IPS-NIHi7 (cell line): Measurements from ENCODE around the gene SIRT3.
"Not testable (repeated sequence)": the region's sequence is repeated elsewhere in the genome, so short reads cannot be mapped to it uniquely, and the experiment has no call there.

Experiments used
- DNase-seq: peaks from one replicate; pipeline ENCODE4 v3.0.0; 2012; ENCODE audit warnings: mixed read lengths; ENCODE audit errors: extremely low spot score

SIRT3 gene

GRCh38 chr11:203056-203944, 32.8 kb downstream of the SIRT3 start:
- no peak for DNase-seq

- no peak for DNase-seq
Measured at GRCh38 chr11:202490-202889, 33.7 kb downstream of the SIRT3 start.

DNA sequence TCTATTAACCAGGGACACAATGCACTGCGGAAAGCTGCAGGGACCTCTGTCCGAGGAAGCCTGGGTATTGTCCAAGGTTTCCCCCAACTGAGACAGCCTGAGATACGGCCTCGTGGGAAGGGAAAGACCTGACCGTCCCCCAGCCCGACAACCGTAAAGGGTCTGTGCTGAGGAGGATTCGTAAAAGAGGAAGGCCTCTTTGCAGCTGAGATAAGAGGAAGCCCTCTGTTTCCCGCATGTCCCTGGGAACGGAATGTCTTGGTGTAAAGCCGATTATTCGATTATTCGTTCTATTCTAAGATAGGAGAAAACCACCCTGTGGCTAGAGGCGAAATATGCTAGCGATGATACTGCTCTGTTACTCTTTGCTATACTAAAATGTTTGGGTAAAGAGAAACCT, 34.2 kb downstream of the SIRT3 start:
- DNase-seq, result no peak

DNA sequence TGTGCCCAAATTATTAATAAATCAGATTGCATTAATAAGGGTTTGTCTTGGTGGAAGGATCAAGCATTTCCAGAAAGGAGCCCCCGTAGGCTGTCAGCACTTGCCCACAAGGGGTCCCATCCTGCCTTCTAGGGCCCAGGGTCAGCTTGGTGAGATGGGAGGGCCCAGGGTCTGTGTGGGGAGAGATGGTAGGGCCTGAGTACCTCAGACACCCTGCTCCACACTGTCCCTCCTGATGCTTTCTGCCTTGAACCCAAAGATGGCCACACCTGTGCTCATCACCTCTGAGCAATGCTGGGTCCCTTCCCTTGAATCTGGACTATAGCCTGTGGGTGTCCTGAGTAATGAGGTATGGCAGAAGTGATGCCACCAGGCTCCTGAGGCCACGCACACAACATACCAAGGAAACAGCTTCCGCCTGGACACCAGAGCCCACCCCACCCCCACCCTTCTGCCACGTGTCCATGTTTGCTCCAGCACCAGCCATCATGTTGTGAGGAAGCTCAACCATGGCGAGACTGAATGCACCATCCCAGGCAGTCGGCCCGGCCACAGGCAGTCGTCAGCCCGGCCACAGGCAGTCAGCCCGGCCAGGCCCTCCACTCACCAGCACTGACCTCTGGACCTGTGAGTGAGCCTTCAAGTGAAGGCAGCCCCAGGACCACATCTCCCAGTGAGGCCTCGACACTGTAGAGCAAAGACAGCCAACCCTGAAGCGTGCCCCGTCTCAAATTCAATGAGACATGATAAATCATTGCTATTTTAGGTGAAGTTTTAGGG, 35.7 kb downstream of the SIRT3 start:
- no peak for DNase-seq

GRCh38 chr11:199782-200181, 36.4 kb downstream of the SIRT3 start:
- no peak for DNase-seq

DNA sequence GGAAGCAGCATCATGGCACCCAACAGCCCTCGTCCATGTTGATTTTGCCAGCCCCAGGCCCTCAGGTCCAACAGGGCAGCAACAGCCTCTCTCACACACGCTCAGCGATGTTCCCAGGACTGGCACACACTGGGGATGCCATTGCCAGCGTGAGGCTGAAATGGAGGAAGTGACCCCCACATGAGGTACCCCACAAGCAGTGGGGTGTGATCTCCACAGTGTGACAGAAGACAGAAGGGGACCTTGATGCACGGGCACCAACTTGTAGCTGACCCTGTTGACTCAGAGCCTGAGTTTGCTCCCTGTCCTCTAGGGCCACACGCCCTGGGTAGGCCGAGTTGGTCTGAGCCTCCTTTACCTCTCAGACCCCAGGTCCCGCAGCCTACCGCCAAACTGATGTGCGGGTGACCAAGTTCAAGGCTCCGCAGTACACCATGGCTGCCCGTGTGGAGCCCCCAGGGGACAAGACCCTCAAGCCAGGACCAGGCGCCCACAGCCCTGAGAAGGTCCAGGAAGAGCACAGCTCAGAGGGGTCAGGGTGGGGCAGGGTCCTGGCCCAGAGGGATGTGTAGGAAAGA, 37.0 kb downstream of the SIRT3 start:
- no peak for DNase-seq

DNA sequence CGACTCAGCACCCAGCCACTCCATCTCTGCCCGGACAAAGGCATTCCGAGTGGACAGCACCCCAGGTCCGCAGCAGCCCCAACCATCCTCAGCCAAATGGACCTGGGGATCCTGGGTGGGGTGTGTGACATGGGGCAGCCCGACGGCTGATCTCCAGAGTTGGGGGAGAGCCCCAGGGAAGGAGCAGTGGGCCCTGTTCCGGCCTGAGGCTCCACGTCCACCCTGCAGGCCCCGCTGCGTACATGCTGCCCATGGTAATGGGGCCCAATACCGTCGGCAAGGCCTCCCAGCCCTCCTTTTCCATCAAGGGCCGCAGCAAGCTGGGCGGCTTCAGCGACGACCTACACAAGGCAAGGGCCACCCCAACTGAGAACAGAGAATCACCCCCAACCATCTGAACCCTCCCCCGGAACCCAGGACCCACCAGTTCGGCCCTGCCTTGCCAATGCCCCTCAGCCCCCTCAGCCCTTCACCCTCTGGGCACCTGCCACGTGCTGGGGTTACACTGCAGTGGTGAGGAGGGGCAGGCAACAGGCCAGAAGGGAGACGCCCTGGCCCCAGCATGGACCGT, 37.8 kb downstream of the SIRT3 start:
- no peak for DNase-seq

DNA sequence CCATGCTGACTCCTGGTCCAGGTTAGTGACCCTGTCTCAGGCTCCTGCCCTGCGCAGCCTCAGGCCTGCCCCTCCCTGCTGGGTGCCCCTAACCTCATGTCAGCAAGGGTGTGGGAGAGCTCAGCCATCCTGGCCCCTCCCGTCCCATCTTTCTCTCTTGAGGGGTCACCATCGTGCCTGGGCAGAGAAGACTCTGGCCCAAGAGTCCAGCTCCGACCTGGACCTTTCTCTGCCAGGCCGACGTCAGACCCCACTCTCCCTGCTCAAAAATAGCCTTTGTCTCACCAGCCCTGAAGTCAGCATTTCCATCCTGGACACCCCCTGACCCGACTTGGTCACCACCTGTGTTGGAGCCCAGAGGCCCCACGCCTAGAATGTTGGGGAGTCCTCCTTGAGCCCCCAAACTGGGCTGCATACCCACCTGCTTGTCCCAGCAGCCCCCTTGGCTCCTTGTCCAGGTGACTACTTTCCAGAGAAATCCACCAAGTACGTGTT, 38.4 kb downstream of the SIRT3 start:
- no peak for DNase-seq

DNA sequence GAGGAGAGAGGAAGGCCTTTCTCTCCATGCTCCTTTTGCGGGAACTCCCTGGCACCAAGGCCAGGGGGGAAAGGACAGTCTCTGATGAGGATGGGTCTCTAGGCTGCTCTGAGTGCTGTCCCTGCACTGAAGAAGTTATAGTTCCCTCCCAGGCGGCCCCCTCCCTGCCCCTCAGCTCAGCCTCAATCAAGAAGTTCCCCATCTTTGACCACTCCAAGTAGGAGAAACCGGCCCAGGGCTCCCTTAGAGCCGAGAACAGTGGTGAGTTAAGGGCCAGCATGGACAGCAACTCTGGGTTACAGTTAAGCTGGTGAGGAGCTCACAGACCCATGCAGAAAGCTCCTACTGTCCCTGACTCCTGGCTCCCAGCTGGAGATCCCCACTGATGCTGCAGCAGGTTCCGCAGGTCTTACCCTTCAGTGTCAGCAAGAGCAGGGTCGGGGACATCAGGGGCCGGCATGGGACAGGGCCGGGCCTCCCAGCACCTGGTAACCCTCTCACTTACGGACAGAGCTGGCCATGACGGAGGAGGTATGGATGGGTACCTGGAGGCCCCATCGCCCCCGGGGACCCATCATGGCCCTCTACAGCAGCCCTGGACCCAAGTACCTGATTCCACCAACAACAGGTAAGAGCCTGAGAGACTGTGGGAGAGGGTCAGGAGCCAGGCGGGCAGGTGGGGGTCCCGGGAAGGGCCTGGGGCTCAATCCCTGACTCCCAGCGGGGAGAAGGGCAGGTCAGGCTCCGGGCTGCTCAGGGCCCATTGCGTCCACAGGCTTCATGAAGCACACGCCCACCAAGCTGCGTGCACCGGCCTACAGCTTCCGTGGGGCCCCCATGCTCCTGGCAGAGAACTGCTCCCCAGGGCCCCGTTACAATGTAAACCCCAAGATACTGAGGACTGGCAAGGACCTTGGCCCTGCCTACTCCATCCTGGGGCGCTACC, 39.1 kb downstream of the SIRT3 start:
- no peak for DNase-seq

- not testable (repeated sequence) for DNase-seq
Measured at GRCh38 chr11:193481-193880, 42.7 kb downstream of the SIRT3 start.

DNA sequence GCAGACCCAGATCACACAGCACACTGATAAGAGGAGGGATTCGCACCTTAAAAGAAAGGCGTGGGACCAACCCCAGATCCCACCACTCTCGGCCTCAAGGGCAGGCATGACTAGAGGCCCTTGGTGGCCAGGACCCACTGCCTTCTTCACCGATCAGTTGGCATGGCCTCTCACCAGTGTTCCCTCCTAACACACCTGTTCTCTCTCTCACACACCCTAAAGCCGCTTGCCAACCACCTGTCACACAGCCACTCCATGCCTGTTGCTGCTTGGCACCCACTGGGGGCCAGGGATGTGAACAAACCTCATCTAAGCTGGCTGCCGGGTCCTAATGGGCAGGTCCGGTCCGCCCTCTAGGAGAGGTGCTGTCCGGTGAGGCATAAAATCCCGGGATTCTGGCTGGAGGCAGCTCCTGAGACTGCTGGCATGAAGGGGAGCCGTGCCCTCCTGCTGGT, 43.4 kb downstream of the SIRT3 start, which contains the start of gene SCGB1C1:
SCGB1C1 (plus strand) TSS at position 405 of the 455 bp plus-strand sequence; CDS start at position 427, 22 bp downstream.
- not testable (repeated sequence) for DNase-seq

GRCh38 chr11:191490-192478, 44.4 kb downstream of the SIRT3 start:
- not testable (repeated sequence) for DNase-seq

GRCh38 chr11:190546-190945, 45.6 kb downstream of the SIRT3 start:
- not testable (repeated sequence) for DNase-seq

DNA sequence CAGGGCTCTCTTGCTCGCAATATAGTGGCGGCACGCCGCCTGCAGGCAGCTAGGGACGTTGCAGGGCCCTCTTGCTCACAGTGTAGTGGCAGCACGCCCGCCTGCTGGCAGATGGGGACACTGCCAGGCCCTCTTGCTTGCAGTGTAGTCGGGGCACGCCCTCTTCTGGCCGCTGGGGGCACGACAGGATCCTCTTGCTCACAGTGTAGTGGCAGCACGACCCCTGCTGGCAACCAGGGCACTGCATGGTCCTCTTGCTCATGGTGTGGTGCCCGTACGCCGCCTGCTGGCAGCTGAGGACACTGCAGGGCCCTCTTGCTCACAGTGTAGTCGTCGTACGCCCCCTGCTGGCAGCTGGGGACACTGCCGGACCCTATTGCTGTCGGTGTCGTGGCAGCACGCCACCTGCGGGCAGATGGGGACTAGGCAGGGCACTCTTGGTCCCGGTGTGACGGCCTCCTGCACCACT, 46.3 kb downstream of the SIRT3 start:
- DNase-seq, result not testable (repeated sequence)

DNA sequence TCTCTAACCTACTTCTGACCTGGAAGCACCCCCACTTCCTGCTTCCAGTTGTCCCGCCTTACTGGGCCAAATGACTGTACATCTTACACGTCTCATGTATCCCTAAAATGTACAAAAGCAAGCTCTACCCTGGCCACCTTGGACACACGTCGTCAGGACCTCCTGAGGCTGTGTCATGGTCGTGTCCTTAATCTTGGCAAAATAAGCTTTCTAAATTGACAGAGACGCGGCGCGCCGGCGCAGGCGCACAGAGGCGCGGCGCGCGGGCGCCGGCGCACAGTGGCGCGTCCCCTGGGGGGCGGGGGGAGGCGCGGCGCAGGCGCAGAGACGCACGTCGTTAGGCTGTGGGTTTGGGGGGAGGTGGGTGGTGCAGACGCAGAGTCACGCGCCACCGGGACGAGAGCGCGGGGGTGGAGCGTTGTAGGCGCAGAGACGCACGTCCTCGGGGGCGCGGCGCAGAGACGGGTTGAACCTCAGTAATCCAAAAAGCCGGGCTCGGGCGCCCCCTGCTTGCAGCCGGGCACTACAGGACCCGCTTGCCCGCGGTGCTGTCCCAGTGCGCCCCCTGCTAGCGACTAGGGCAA, 46.9 kb downstream of the SIRT3 start:
- DNase-seq, result not testable (repeated sequence)

DNA sequence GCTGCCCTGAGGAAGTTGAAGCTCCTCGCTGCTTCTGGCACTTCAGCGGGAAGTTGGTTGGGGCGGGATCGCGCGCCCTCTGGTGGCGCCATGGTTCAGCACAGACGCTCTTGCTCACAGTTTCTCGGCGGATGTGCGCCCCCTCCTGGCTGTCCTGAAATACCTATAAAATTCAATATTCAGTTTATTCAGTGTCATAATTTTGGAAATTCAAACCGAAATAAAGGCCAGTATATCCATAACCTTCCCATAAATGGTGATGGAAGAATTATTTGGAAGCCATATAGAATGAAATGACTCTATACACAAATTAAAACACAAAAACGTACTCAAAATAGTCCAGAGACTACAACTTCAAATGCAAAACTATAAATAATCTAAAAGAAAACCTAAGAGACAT, 55.9 kb downstream of the SIRT3 start:
- not testable (repeated sequence) for DNase-seq
